OCI-LY7 (cell line): ENCODE results near the gene POLE4. TPM values are rescaled to one million over a fixed set of nuclear protein-coding genes. Genes with fewer than 3 reads are reported as not detected.

ENCODE experiments used
- BruUV-seq: library from RNA; stranded (reverse); fragments of 400-500 nt; replicated peaks from 2 replicates; lab custom pipeline; 2021; lab: Mats Ljungman, UMichigan
- CTCF ChIA-PET: fragments of 300-600 bp; sonication (Branson Sonifier 250); formaldehyde crosslinking; loops from one replicate; lab custom pipeline; 2022; ENCODE audit warnings: antibody characterized with exemption; ENCODE audit not compliant: unreplicated experiment; lab: Charles Lee
- POLR2A ChIA-PET: fragments of 300-600 bp; sonication (Branson Sonifier 250); formaldehyde crosslinking; loops from one replicate; lab custom pipeline; 2022; ENCODE audit warnings: antibody characterized with exemption; lab: Charles Lee
- DNase-seq: peaks from one replicate; pipeline ENCODE4 v3.0.0-alpha.2; 2015; ENCODE audit warnings: low spot score
- H2AFZ ChIP-seq: fragments of 200-600 bp; sonication (generic), shearing (Covaris generic); 2 replicates; pipeline ENCODE4 v1.6.1; 2014; ENCODE audit warnings: mild to moderate bottlenecking, antibody characterized with exemption, low read length, moderate library complexity
- H3K27ac ChIP-seq: fragments of 200-600 bp; sonication (generic); 2 replicates; pipeline ENCODE4 v1.5.1; 2014; ENCODE audit warnings: mixed run types, low read depth, mild to moderate bottlenecking, moderate library complexity, low read length, inconsistent platforms; ENCODE audit not compliant: poor library complexity, severe bottlenecking
- H3K36me3 ChIP-seq: fragments of 200-600 bp; sonication (generic); 2 replicates; pipeline ENCODE4 v1.6.1; 2014; ENCODE audit warnings: mild to moderate bottlenecking, antibody characterized with exemption, low read length, moderate library complexity, mixed read lengths; ENCODE audit not compliant: insufficient read depth
- H3K4me1 ChIP-seq: fragments of 200-600 bp; sonication (generic); 2 replicates; pipeline ENCODE4 v1.5.1; 2014; ENCODE audit warnings: mild to moderate bottlenecking, low read length; ENCODE audit not compliant: insufficient read depth, poor library complexity, severe bottlenecking
- H3K4me2 ChIP-seq: fragments of 200-600 bp; sonication (generic); 2 replicates; pipeline ENCODE4 v1.6.1; 2014; ENCODE audit warnings: mild to moderate bottlenecking, low read length
- H3K4me3 ChIP-seq: fragments of 200-600 bp; sonication (generic); 2 replicates; pipeline ENCODE4 v1.5.1; 2014; ENCODE audit warnings: mild to moderate bottlenecking, low read depth, low read length; ENCODE audit not compliant: poor library complexity, severe bottlenecking
- H3K79me2 ChIP-seq: fragments of 200-600 bp; sonication (generic); 2 replicates; pipeline ENCODE4 v1.6.1; 2016; ENCODE audit warnings: low read depth, mild to moderate bottlenecking, low read length, moderate library complexity, mixed read lengths; ENCODE audit not compliant: insufficient read depth
- H3K9me2 ChIP-seq: fragments of 200-600 bp; sonication (generic); 2 replicates; pipeline ENCODE4 v1.6.1; 2016; ENCODE audit warnings: mild to moderate bottlenecking, low read length, mixed read lengths; ENCODE audit not compliant: insufficient read depth
- H3K9me3 ChIP-seq: fragments of 200-600 bp; sonication (generic); 2 replicates; pipeline ENCODE4 v1.6.1; 2014; ENCODE audit warnings: mild to moderate bottlenecking, mixed run types, low read length, mixed read lengths
- H4K20me1 ChIP-seq: fragments of 200-600 bp; sonication (generic); 2 replicates; pipeline ENCODE4 v1.6.1; 2014; ENCODE audit warnings: mild to moderate bottlenecking, antibody characterized with exemption, low read length, moderate library complexity, mixed read lengths; ENCODE audit not compliant: insufficient read depth
- EZH2phosphoT487 ChIP-seq: fragments of 200-600 bp; sonication (generic); IDR thresholded peaks from 2 replicates; pipeline ENCODE4 v1.6.1; 2018; ENCODE audit warnings: low read depth, borderline replicate concordance, mild to moderate bottlenecking, mixed run types, antibody characterized with exemption, low read length, moderate library complexity, mixed read lengths
- intact Hi-C: fragments of 100-400 bp; cut with micrococcal nuclease; formaldehyde crosslinking; loops from one replicate; pipeline ENCODE4 v1.10.0; 2022; ENCODE audit not compliant: unreplicated experiment
- total RNA-seq, 2 experiments: library from RNA; depleted of rRNA in 1 of 2; stranded (reverse); fragments of >200 nt in 1 of 2; shearing (Covaris generic) in 1 of 2; gene quantifications; 2 replicates each; pipeline ENCODE4 v1.2.3, GENCODE V29; 2014 to 2022
- TF ChIP-seq, protein P1 (sequence below): fragments of 200-600 bp; sonication (generic); conservative IDR thresholded peaks from 2 replicates; pipeline ENCODE4 v1.5.1; 2014; ENCODE audit warnings: mild to moderate bottlenecking, antibody characterized with exemption, low read length, moderate library complexity, mixed read lengths

The POLE4 gene
- total RNA-seq, 2 experiments from 2014 or later = 31.7 to 52.3 TPM

DNA sequence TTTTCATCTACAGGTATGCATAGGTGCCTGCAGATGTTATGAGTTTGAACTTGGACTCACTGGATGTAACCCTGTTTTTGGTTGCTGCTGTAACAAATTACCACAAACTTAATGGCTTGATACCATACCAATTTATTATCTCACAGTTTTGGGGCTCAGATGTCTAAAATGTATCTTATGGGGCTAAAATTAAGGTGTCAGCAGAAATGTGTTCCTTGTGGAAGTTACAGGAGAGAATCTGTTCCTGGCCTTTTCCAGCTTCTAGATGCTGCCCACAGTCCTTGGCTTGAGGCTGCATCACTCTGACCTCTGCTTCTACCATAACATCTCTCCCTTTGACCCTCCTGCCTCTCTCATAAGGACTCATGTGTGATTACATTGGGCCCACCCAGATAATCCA is 47.6 kb downstream of the POLE4 start:
- no peaks in the 10 kb centered on the region for H4K20me1 ChIP-seq
- H3K79me2 ChIP-seq = no peaks in the 10 kb centered on the region
- H3K27ac ChIP-seq = no peak overlapping the region
- no peak overlapping the region for H2AFZ ChIP-seq
- ChIA-PET CTCF (no interaction called here), POLR2A (interaction anchor here (0.6 kb wide), 1 partner anchor 93 kb away, joined by 3 read pairs; no protein-coding TSS in a partner anchor)
- intact Hi-C loops = no loop called here
- no peak overlapping the region for H3K4me2 ChIP-seq
- H3K9me2 ChIP-seq = no peaks in the 10 kb centered on the region
- no peak for TF ChIP-seq EZH2phosphoT487
- TF ChIP-seq, protein P1, sequence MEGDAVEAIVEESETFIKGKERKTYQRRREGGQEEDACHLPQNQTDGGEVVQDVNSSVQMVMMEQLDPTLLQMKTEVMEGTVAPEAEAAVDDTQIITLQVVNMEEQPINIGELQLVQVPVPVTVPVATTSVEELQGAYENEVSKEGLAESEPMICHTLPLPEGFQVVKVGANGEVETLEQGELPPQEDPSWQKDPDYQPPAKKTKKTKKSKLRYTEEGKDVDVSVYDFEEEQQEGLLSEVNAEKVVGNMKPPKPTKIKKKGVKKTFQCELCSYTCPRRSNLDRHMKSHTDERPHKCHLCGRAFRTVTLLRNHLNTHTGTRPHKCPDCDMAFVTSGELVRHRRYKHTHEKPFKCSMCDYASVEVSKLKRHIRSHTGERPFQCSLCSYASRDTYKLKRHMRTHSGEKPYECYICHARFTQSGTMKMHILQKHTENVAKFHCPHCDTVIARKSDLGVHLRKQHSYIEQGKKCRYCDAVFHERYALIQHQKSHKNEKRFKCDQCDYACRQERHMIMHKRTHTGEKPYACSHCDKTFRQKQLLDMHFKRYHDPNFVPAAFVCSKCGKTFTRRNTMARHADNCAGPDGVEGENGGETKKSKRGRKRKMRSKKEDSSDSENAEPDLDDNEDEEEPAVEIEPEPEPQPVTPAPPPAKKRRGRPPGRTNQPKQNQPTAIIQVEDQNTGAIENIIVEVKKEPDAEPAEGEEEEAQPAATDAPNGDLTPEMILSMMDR = no peak
- no peak overlapping the region for H3K4me3 ChIP-seq
- no peaks in the 10 kb centered on the region for H3K9me3 ChIP-seq
- DNase-seq = no peak
- no TSS peak for BruUV-seq
- H3K36me3 ChIP-seq = no peaks in the 10 kb centered on the region
- no peaks in the 10 kb centered on the region for H3K4me1 ChIP-seq

DNA sequence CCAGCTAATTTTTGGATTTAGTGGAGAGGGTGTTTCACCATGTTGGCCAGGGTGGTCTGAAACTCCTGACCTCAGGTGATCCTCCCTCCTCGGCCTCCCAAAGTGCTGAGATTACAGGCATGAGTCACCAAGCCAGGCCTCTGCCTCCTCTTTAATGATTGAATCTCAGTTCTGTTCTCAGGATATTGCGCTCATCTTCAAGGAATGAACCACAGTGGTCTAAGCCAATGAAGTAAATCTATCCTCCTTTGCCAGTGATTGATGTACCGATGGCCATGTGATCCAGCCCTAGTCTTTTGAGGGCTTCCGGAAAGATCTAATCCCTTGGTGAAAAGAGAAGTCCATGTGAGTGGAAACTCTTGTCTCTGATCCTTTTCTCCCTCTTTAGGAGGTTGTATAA is 48.6 kb downstream of the POLE4 start:
- no TSS peak for BruUV-seq
- POLR2A ChIA-PET = interaction anchor here (1.1 kb wide), 1 partner anchor 179 kb away, joined by 3 read pairs; no protein-coding TSS in a partner anchor
- CTCF ChIA-PET = no interaction called here

DNA sequence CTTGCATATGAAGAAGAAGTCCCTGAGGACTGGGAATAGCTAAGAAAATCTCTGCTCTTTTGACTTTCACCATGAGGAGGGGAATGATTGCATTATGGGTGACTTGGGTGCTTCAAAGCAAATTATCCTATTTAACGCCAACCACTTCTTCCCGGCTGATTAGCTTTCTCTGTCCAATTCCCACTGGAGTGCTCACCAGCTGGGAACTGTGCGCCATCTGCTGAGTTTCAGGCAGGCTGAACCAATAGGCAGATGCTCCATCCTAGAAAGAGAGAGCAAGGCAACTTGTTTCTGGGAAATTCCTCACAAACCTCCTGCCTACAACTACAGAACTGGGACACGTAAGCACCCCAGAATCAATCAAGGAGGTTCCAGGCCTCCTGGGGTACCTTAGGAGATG is 49.4 kb downstream of the POLE4 start:
- H2AFZ ChIP-seq = no peak overlapping the region
- no peak overlapping the region for H3K27ac ChIP-seq
- H3K9me3 ChIP-seq = no peaks in the 10 kb centered on the region
- no peaks in the 10 kb centered on the region for H3K36me3 ChIP-seq
- no peak for TF ChIP-seq EZH2phosphoT487
- H4K20me1 ChIP-seq = no peaks in the 10 kb centered on the region
- peaks cover 14% of the 10 kb centered on the region for H3K4me1 ChIP-seq
- BruUV-seq = no TSS peak
- CTCF ChIA-PET = no interaction called here
- no peaks in the 10 kb centered on the region for H3K79me2 ChIP-seq
- intact Hi-C loops = no loop called here
- no peak overlapping the region for H3K4me3 ChIP-seq
- no peaks in the 10 kb centered on the region for H3K9me2 ChIP-seq
- DNase-seq = no peak
- H3K4me2 ChIP-seq = no peak overlapping the region
- POLR2A ChIA-PET = interaction anchor here (1.1 kb wide), 1 partner anchor 179 kb away, joined by 3 read pairs; no protein-coding TSS in a partner anchor

More for the DNA sequence above, 48.6 kb downstream of the POLE4 start:
- Histone ChIP-seq H3K79me2 (no peaks in the 10 kb centered on the region), H3K9me2 (no peaks in the 10 kb centered on the region), H3K27ac (no peak overlapping the region), H3K36me3 (no peaks in the 10 kb centered on the region), H4K20me1 (no peaks in the 10 kb centered on the region), H3K4me1 (peaks cover 7% of the 10 kb centered on the region), H3K9me3 (no peaks in the 10 kb centered on the region), H2AFZ (no peak overlapping the region), H3K4me3 (no peak overlapping the region), H3K4me2 (no peak overlapping the region)
- no peak for DNase-seq
- intact Hi-C loops = no loop called here
- TF ChIP-seq EZH2phosphoT487 = no peak
- TF ChIP-seq, protein P1 = no peak
